H9 (cell line): Measurements from ENCODE around the gene PIGB. TPM values are rescaled to one million over a fixed set of nuclear protein-coding genes. Genes with fewer than 3 reads are reported as not detected.

Experiments used
- DNase-seq: peaks from one replicate; pipeline ENCODE4 v3.0.0-alpha.2; 2017
- H2AFZ ChIP-seq: one replicate; pipeline ENCODE4 v1.6.1; 2013; ENCODE audit warnings: mild to moderate bottlenecking, low read length, control low read depth, moderate library complexity
- H2AK5ac ChIP-seq: 2 replicates; pipeline ENCODE4 v1.6.1; 2013; ENCODE audit warnings: low read length, control low read depth, mixed read lengths; ENCODE audit not compliant: insufficient read length
- H2BK120ac ChIP-seq: one replicate; pipeline ENCODE4 v1.6.1; 2013; ENCODE audit warnings: low read depth, mild to moderate bottlenecking, low read length, control low read depth, inconsistent platforms; ENCODE audit not compliant: poor library complexity, severe bottlenecking
- H2BK12ac ChIP-seq: 2 replicates; pipeline ENCODE4 v1.6.1; 2013; ENCODE audit warnings: low read length, control low read depth, mixed read lengths, low read depth; ENCODE audit not compliant: insufficient read length
- H2BK15ac ChIP-seq: 2 replicates; pipeline ENCODE4 v1.6.1; 2013; ENCODE audit warnings: low read depth, low read length, control low read depth
- H2BK20ac ChIP-seq: one replicate; pipeline ENCODE4 v1.6.1; 2013; ENCODE audit warnings: low read depth, mild to moderate bottlenecking, low read length, control low read depth, inconsistent platforms; ENCODE audit not compliant: poor library complexity, severe bottlenecking
- H2BK5ac ChIP-seq: 2 replicates; pipeline ENCODE4 v1.6.1; 2013; ENCODE audit warnings: low read length, control low read depth, mixed read lengths; ENCODE audit not compliant: insufficient read length
- H3K14ac ChIP-seq: 2 replicates; pipeline ENCODE4 v1.6.1; 2013; ENCODE audit warnings: low read length, control low read depth; ENCODE audit not compliant: insufficient read depth
- H3K18ac ChIP-seq: 2 replicates; pipeline ENCODE4 v1.6.1; 2013; ENCODE audit warnings: low read depth, mild to moderate bottlenecking, mixed read lengths, low read length, control low read depth; ENCODE audit not compliant: insufficient read length
- H3K23ac ChIP-seq: 2 replicates; pipeline ENCODE4 v1.6.1; 2013; ENCODE audit warnings: low read length, control low read depth, mixed read lengths, low read depth; ENCODE audit not compliant: insufficient read length
- H3K23me2 ChIP-seq: 2 replicates; pipeline ENCODE4 v1.6.1; 2013; ENCODE audit warnings: low read depth, mild to moderate bottlenecking, mixed read lengths, low read length, control low read depth; ENCODE audit not compliant: insufficient read length, poor library complexity, severe bottlenecking
- H3K27ac ChIP-seq: 2 replicates; pipeline ENCODE4 v1.5.1; 2013; ENCODE audit warnings: low read length, control low read depth, mixed read lengths, low read depth; ENCODE audit not compliant: insufficient read length
- H3K27me3 ChIP-seq: 2 replicates; pipeline ENCODE4 v1.6.1; 2013; ENCODE audit warnings: low read length, control low read depth, inconsistent platforms; ENCODE audit not compliant: insufficient read depth
- H3K4ac ChIP-seq: 2 replicates; pipeline ENCODE4 v1.6.1; 2013; ENCODE audit warnings: low read depth, mild to moderate bottlenecking, control low read depth, inconsistent platforms, low read length, moderate library complexity
- H3K4me1 ChIP-seq: 2 replicates; pipeline ENCODE4 v1.6.1; 2013; ENCODE audit warnings: low read length, control low read depth, inconsistent platforms; ENCODE audit not compliant: insufficient read depth
- H3K4me2 ChIP-seq: 2 replicates; pipeline ENCODE4 v1.6.1; 2013; ENCODE audit warnings: low read length, control low read depth, mixed read lengths; ENCODE audit not compliant: insufficient read length, insufficient read depth
- H3K56ac ChIP-seq: 2 replicates; pipeline ENCODE4 v1.6.1; 2013; ENCODE audit warnings: low read depth, mild to moderate bottlenecking, mixed read lengths, low read length, control low read depth; ENCODE audit not compliant: insufficient read length
- H3K79me1 ChIP-seq: 2 replicates; pipeline ENCODE4 v1.6.1; 2013; ENCODE audit warnings: low read depth, mild to moderate bottlenecking, moderate library complexity, low read length, control low read depth, inconsistent platforms; ENCODE audit not compliant: insufficient read depth, poor library complexity, severe bottlenecking
- H3K79me2 ChIP-seq: 2 replicates; pipeline ENCODE4 v1.6.1; 2013; ENCODE audit warnings: low read length, control low read depth, inconsistent platforms; ENCODE audit not compliant: insufficient read depth
- H3K9ac ChIP-seq: 2 replicates; pipeline ENCODE4 v1.6.1; 2013; ENCODE audit warnings: low read length, control low read depth, mixed read lengths; ENCODE audit not compliant: insufficient read length; ENCODE audit errors: extremely low read depth
- H3K9me3 ChIP-seq: one replicate; pipeline ENCODE4 v1.6.1; 2013; ENCODE audit warnings: low read depth, low read length, inconsistent platforms; ENCODE audit not compliant: control insufficient read depth
- H3T11ph ChIP-seq: one replicate; pipeline ENCODE4 v1.6.1; 2013; ENCODE audit warnings: mild to moderate bottlenecking, low read length, control low read depth, inconsistent platforms
- H4K20me1 ChIP-seq: one replicate; pipeline ENCODE4 v1.6.1; 2013; ENCODE audit not compliant: control insufficient read depth, insufficient read length, insufficient read depth
- H4K5ac ChIP-seq: 2 replicates; pipeline ENCODE4 v1.6.1; 2013; ENCODE audit warnings: low read depth, mild to moderate bottlenecking, mixed read lengths, low read length, control low read depth; ENCODE audit not compliant: insufficient read length
- H4K8ac ChIP-seq: replicated peaks from 2 replicates; pipeline ENCODE4 v1.6.1; 2013; ENCODE audit warnings: low read length, control low read depth, mixed read lengths, low read depth; ENCODE audit not compliant: insufficient read length
- H4K91ac ChIP-seq: 2 replicates; pipeline ENCODE4 v1.6.1; 2013; ENCODE audit warnings: low read depth, mild to moderate bottlenecking, moderate library complexity, mixed read lengths, low read length, control low read depth; ENCODE audit not compliant: insufficient read length
- H3K27ac Mint-ChIP-seq, 3 experiments: 2 replicates in 2 of 3; 3 replicates in 1 of 3; pipeline ENCODE4 v1.8.0; 2020 to 2021; ENCODE audit warnings: mixed read lengths in 3 of 3, mild to moderate bottlenecking in 1 of 3, moderate library complexity in 1 of 3
- H3K27me3 Mint-ChIP-seq: 2 replicates; pipeline ENCODE4 v1.8.0; 2021; ENCODE audit warnings: low read depth, mild to moderate bottlenecking, moderate library complexity, mixed read lengths
- H3K36me3 Mint-ChIP-seq, 3 experiments: 2 replicates in 2 of 3; 3 replicates in 1 of 3; pipeline ENCODE4 v1.8.0; 2020 to 2021; ENCODE audit warnings: low read depth in 3 of 3, mixed read lengths in 3 of 3; ENCODE audit not compliant: insufficient read depth in 1 of 3
- H3K4me1 Mint-ChIP-seq, 2 experiments: 2 replicates each; pipeline ENCODE4 v1.8.0; 2020; ENCODE audit warnings: mixed read lengths in 2 of 2
- H3K4me3 Mint-ChIP-seq, 2 experiments: 2 replicates in 1 of 2; 3 replicates in 1 of 2; pipeline ENCODE4 v1.8.0; 2020 to 2021; ENCODE audit warnings: mild to moderate bottlenecking in 2 of 2, mixed read lengths in 2 of 2, moderate library complexity in 1 of 2
- H3K9me3 Mint-ChIP-seq, 2 experiments: 2 replicates in 1 of 2; 3 replicates in 1 of 2; pipeline ENCODE4 v1.8.0; 2020; ENCODE audit warnings: mild to moderate bottlenecking in 2 of 2, mixed read lengths in 2 of 2, moderate library complexity in 1 of 2
- total RNA-seq: library from RNA; stranded (reverse); gene quantifications from 2 replicates; pipeline ENCODE4 v1.2.1, GENCODE V29; 2021
- TF ChIP-seq, protein P1 (sequence below): fragments of 200-600 bp; sonication (generic); conservative IDR thresholded peaks from 3 replicates; pipeline ENCODE4 v1.8.0; 2021; ENCODE audit warnings: antibody characterized with exemption, mild to moderate bottlenecking

Gene PIGB
- total RNA-seq, 1 experiment from 2014 or later, result 6.7 TPM

DNA sequence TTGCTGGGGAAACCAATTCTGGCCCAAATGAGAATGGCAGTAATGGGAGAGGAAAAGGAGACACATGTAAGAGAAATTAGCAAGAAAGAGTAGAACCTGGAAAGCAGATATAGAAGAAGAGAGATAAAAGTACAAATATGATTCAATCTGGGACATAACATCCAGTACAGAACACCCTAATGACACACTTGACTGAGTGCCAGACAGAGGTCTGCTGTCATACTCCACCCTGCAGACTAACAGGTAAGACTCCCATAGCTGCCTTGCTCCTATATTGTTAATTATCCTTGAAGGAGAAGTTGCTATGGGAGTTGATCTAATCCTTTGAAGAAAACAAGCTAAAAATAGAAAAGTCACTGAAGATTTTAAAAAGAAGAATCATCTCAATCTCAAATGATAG lies 68.0 kb downstream of the PIGB start:
- H3T11ph ChIP-seq, result no peak overlapping the region
- TF ChIP-seq, protein P1, sequence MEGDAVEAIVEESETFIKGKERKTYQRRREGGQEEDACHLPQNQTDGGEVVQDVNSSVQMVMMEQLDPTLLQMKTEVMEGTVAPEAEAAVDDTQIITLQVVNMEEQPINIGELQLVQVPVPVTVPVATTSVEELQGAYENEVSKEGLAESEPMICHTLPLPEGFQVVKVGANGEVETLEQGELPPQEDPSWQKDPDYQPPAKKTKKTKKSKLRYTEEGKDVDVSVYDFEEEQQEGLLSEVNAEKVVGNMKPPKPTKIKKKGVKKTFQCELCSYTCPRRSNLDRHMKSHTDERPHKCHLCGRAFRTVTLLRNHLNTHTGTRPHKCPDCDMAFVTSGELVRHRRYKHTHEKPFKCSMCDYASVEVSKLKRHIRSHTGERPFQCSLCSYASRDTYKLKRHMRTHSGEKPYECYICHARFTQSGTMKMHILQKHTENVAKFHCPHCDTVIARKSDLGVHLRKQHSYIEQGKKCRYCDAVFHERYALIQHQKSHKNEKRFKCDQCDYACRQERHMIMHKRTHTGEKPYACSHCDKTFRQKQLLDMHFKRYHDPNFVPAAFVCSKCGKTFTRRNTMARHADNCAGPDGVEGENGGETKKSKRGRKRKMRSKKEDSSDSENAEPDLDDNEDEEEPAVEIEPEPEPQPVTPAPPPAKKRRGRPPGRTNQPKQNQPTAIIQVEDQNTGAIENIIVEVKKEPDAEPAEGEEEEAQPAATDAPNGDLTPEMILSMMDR, result no peak
- no peaks in the 10 kb centered on the region for H4K20me1 ChIP-seq
- Mint-ChIP-seq H3K27ac (no peak overlapping the region), H3K27me3 (no peaks in the 10 kb centered on the region), H3K36me3 (no peaks in the 10 kb centered on the region; a peak in 3 of 7 replicates), H3K4me3 (no peak overlapping the region), H3K4me1 (no peaks in the 10 kb centered on the region), H3K9me3 (peaks cover 0 to 2% of the 10 kb centered on the region in 2 experiments; a peak in 1 of 5 replicates)
- H4K5ac ChIP-seq, result no peak overlapping the region
- no peak overlapping the region for H3K56ac ChIP-seq
- H3K79me2 ChIP-seq, result no peaks in the 10 kb centered on the region
- H3K27ac ChIP-seq, result no peak overlapping the region
- no peak overlapping the region for H3K23ac ChIP-seq
- H3K79me1 ChIP-seq, result no peaks in the 10 kb centered on the region
- DNase-seq, result no peak
- no peak overlapping the region for H4K91ac ChIP-seq
- no peak overlapping the region for H3K4ac ChIP-seq
- H2BK15ac ChIP-seq, result no peak overlapping the region
- H3K23me2 ChIP-seq, result no peaks in the 10 kb centered on the region
- no peaks in the 10 kb centered on the region for H3K9me3 ChIP-seq
- H3K18ac ChIP-seq, result no peak overlapping the region
- H2BK12ac ChIP-seq, result no peak overlapping the region
- no peak overlapping the region for H2AK5ac ChIP-seq
- no peaks in the 10 kb centered on the region for H3K27me3 ChIP-seq
- H2AFZ ChIP-seq, result no peak overlapping the region
- no peak overlapping the region for H3K9ac ChIP-seq
- no peak overlapping the region for H2BK20ac ChIP-seq
- no peak overlapping the region for H3K4me2 ChIP-seq
- H3K14ac ChIP-seq, result no peak overlapping the region
- H3K4me1 ChIP-seq, result no peaks in the 10 kb centered on the region
- H2BK5ac ChIP-seq, result no peak overlapping the region
- no peak overlapping the region for H2BK120ac ChIP-seq
- H4K8ac ChIP-seq, result no peak overlapping the region
